Activated naive CD4-positive, alpha-beta T cell treated with anti-CD3 and anti-CD28 coated beads, Interleukin-2, amount 10 ng/mL, durations not matched to agents 7 days and 5 days (primary cell): ENCODE measurements around the gene MYO7A.

Experiments
- CTCF ChIA-PET: fragments of 350-600 bp; sonication (Branson Sonifier 250); formaldehyde crosslinking; loops from one replicate; lab custom pipeline; 2021; ENCODE audit warnings: antibody characterized with exemption; lab: Charles Lee
- DNase-seq: peaks from one replicate; pipeline ENCODE4 v3.0.0-alpha.2; 2020
- H3K27ac Mint-ChIP-seq: one replicate; pipeline ENCODE4 v1.8.0; 2021; ENCODE audit warnings: mild to moderate bottlenecking, moderate library complexity, mixed read lengths
- H3K27me3 Mint-ChIP-seq: one replicate; pipeline ENCODE4 v1.8.0; 2021; ENCODE audit warnings: mild to moderate bottlenecking, mixed read lengths
- H3K36me3 Mint-ChIP-seq: one replicate; pipeline ENCODE4 v1.8.0; 2021; ENCODE audit warnings: mixed read lengths
- H3K4me1 Mint-ChIP-seq: one replicate; pipeline ENCODE4 v1.8.0; 2021; ENCODE audit warnings: mixed read lengths
- H3K4me3 Mint-ChIP-seq: one replicate; pipeline ENCODE4 v1.8.0; 2021; ENCODE audit warnings: mild to moderate bottlenecking, moderate library complexity, mixed read lengths
- H3K9me3 Mint-ChIP-seq: one replicate; pipeline ENCODE4 v1.8.0; 2021; ENCODE audit warnings: mixed read lengths

Gene MYO7A

DNA sequence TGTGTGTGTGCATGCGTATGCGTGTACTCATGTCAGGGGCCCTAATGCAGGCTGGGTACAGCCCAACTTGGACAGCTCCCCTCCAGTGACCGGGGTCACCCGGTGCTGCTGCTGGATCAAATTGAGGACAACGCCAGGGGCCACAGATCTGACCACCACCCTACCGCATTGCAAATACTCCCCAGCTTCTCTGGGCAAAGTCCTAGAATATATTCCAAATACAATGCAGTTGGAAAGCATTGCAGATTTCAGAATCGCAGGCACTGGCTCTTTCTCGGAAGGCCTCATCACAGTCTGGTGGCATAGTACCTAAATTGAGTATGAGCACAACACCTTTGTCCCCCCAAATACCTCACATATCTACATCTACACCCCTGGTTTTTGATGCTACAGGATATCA, 43.2 kb downstream of the MYO7A start:
- no peaks in the 10 kb centered on the region for H3K9me3 Mint-ChIP-seq
- H3K36me3 Mint-ChIP-seq = no peaks in the 10 kb centered on the region
- H3K4me1 Mint-ChIP-seq = no peaks in the 10 kb centered on the region
- no peak overlapping the region for H3K27ac Mint-ChIP-seq
- CTCF ChIA-PET = no interaction called here
- no peak overlapping the region for H3K4me3 Mint-ChIP-seq
- H3K27me3 Mint-ChIP-seq = peaks cover 12% of the 10 kb centered on the region
- DNase-seq = no peak

DNA sequence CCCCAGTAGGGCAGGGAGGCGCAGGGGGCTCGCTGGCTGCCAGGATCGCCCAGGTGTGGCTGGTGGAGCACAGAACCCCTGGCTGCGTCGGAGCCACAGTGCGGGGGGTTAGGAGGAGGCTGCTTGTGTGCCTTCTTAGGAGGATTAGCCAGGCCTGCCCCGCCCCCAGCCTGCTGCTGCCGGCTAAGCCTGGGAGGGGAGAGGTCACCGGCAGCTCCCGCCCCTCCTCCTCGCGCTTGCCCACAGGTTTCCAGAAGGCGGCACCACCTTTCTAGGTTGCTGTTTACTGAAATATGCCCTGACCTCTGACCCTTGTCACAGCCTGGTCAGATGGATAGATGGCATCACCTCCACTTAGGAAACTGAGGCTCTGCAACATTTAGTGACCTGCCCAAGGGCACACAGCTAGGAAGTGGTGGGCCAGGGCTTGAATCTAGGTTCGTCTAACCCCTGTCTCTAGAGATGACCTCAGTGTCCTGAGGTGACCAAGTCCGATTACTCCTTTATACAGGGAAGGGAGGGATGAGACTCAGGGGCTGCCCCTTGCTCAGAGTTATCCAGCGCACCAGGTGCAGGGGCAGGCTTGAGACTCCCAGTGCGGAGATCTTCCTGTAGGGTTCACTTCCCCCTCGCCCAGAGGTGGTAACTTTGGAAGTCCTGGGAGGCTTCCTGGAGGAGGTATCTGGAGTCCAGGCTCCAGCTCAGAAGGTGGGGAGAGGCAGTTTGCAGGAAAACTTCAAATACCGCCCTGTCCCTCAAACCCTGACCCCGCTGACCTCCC, 44.0 kb downstream of the MYO7A start:
- peaks cover 7% of the 10 kb centered on the region for H3K27me3 Mint-ChIP-seq

DNA sequence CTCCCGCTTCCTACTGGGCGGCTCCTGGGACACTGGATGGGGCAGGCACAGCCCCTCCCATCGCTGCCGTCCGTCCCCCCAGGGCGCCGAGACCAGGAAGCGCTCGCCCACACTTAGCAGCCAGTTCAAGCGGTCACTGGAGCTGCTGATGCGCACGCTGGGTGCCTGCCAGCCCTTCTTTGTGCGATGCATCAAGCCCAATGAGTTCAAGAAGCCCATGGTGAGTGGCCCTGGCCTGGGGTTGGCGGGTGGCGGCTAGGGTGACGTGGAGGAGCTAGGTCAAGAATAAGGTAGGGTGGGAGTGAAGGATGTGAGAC, 44.6 kb downstream of the MYO7A start:
- CTCF ChIA-PET = no interaction called here
- Mint-ChIP-seq H3K4me1 (no peaks in the 10 kb centered on the region), H3K27ac (no peak overlapping the region), H3K36me3 (no peaks in the 10 kb centered on the region), H3K4me3 (no peak overlapping the region), H3K9me3 (no peaks in the 10 kb centered on the region), H3K27me3 (peaks cover 5% of the 10 kb centered on the region)
- no peak for DNase-seq

More for the DNA sequence above, 44.0 kb downstream of the MYO7A start:
- Mint-ChIP-seq H3K27ac (no peak overlapping the region), H3K4me1 (no peaks in the 10 kb centered on the region), H3K36me3 (no peaks in the 10 kb centered on the region), H3K4me3 (no peak overlapping the region), H3K9me3 (no peaks in the 10 kb centered on the region)
- CTCF ChIA-PET = no interaction called here
- no peak for DNase-seq

DNA sequence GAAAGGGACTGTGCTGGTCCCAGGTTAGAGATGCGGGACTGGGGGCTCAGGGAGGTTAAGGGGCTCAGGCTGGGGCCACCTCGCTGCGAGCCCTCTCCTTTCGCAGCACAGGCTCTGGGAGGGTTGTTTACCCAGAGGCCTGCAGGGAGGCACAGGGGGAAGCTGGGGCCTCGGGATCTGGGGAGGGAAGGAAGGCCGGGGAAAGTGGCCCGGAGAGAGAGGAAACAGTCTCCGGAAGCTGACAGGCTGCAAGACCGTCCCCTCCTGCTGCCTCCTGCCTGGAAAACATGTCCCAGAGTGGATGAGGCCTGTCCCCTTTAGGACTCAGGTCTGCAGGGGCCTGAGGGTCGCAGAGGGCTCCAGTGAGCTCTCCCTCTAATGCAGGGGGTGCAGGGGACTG, 45.4 kb downstream of the MYO7A start:
- CTCF ChIA-PET = interaction anchor here (1.5 kb wide), 1 partner anchor 43 kb away, joined by 4 read pairs; no protein-coding TSS in a partner anchor
- Mint-ChIP-seq H3K4me3 (no peak overlapping the region), H3K27me3 (no peaks in the 10 kb centered on the region), H3K36me3 (no peaks in the 10 kb centered on the region), H3K9me3 (no peaks in the 10 kb centered on the region), H3K27ac (no peak overlapping the region), H3K4me1 (no peaks in the 10 kb centered on the region)
- DNase-seq = no peak

DNA sequence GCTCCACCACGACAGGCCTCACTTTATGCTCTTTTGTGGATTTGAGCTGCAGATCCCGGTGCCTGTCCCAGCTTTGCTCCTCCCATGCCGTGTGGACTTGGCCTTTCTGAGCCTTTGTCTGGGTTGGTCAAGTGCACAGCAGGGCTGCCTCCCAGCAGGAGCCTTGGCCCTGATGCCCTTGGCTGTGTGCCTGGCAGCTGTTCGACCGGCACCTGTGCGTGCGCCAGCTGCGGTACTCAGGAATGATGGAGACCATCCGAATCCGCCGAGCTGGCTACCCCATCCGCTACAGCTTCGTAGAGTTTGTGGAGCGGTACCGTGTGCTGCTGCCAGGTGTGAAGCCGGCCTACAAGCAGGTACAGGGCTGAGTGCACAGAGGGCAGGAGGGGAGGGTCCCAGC, 46.5 kb downstream of the MYO7A start:
- H3K4me3 Mint-ChIP-seq = no peak overlapping the region
- CTCF ChIA-PET = interaction anchor here (1.1 to 1.5 kb wide), 2 partner anchors 42 to 45 kb away, joined by 3 to 4 read pairs; no protein-coding TSS in a partner anchor
- H3K27me3 Mint-ChIP-seq = no peaks in the 10 kb centered on the region

DNA sequence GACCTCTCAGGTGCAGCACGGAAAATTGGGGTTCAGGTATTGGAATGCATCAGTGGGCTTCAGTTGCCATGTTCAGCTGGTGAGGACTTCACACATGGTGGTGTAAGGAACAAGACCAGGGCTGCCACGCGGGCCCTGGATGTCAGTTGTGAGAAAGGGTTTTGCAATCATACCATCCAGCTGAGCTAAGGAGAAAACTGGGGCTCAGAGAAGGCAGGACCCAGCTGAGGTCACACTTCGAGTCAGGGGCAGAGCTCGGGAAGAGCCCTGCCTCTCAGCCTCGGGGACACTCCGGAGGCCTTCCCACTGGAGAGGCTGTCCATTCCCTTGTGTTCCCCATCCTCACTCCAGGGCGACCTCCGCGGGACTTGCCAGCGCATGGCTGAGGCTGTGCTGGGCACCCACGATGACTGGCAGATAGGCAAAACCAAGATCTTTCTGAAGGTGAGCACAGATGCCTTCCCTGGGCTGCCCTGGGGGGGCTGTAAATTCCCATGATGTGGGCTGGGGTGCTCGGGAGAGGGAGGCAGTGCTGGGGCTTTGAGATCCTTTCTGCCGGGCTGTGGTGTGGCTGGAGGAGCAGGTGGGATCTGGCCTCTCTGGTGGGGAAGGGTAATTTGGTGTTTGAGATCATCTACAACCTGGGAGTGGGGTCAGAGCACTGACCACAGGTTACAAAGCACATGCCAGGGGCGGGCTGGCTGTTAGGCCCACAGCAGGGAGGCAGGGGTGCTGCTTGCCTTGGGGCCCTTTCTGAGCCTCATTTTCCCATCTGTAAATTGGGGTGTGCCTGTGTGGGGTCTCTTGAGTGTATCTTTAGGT, 47.2 kb downstream of the MYO7A start:
- no peaks in the 10 kb centered on the region for H3K4me1 Mint-ChIP-seq
- H3K27me3 Mint-ChIP-seq = no peaks in the 10 kb centered on the region
- H3K4me3 Mint-ChIP-seq = no peak overlapping the region
- DNase-seq = no peak
- no peak overlapping the region for H3K27ac Mint-ChIP-seq
- H3K9me3 Mint-ChIP-seq = no peaks in the 10 kb centered on the region
- CTCF ChIA-PET = interaction anchor here (0.7 to 1.5 kb wide), 4 partner anchors 13 to 45 kb away, joined by 3 to 5 read pairs (median 4); no protein-coding TSS in a partner anchor
- H3K36me3 Mint-ChIP-seq = no peaks in the 10 kb centered on the region

More for the DNA sequence above, 46.5 kb downstream of the MYO7A start:
- no peaks in the 10 kb centered on the region for H3K9me3 Mint-ChIP-seq
- no peak for DNase-seq
- no peak overlapping the region for H3K27ac Mint-ChIP-seq
- H3K36me3 Mint-ChIP-seq = no peaks in the 10 kb centered on the region
- no peaks in the 10 kb centered on the region for H3K4me1 Mint-ChIP-seq

DNA sequence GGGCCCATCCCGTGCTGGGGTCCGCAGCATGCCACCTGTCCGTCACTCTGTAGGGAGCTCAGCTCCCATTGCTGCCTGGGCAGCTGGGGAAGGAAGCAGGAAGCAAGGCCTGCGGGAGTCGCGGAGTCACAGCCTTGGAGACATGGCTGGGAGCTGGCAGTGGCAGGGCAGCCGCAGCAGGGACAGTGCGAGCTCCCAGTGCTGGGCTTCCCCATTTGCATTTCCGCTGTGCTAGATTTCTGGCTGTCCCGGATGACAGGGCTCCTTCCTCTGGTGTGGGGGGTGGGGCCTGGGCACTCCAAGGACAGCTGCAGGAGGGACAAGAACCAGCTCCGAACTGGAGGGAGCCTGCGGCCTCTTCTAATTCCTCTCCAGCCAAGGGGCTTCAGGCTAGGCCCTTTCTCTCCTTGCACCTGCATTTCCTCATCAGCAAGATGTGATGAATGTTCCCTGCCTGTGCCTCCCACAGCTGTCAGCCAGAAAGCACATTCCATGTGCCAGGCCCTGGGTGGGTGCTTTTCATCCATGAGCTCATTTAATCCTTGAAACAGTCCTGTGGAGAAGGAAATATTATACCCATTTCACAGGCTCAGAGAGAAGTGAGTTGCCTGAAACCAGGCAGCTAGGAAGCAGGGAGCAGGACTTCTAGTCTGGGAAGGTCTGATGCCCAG, 48.0 kb downstream of the MYO7A start:
- CTCF ChIA-PET = interaction anchor here (0.6 to 1.4 kb wide), 6 partner anchors 12 to 964 kb away, joined by 3 to 5 read pairs (median 3); no protein-coding TSS in a partner anchor
- H3K36me3 Mint-ChIP-seq = no peaks in the 10 kb centered on the region
- no peaks in the 10 kb centered on the region for H3K9me3 Mint-ChIP-seq
- H3K27me3 Mint-ChIP-seq = no peaks in the 10 kb centered on the region
- no peaks in the 10 kb centered on the region for H3K4me1 Mint-ChIP-seq
- no peak for DNase-seq
- no peak overlapping the region for H3K27ac Mint-ChIP-seq
- no peak overlapping the region for H3K4me3 Mint-ChIP-seq

DNA sequence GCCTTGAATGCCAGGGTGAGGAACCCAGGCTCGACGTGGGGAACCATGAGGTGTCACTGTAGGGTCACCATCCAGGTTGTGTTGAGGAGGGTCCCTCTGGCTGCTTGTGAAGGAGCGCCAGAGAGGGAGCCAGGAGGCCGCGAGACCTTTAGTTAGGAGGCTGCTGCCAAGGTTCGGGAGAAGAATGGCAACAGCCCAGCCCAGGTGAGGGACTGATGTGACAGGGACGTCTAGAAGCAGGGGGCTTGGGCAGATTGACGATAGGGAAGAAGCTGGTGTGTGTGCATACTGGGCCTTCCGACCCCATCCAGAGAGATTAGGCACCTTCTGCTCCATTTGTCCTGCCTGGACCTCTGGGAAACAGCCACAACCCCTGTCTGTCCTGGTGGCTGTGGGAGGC, 49.0 kb downstream of the MYO7A start:
- H3K4me1 Mint-ChIP-seq = no peaks in the 10 kb centered on the region
- H3K4me3 Mint-ChIP-seq = no peak overlapping the region
- CTCF ChIA-PET = interaction anchor here (0.6 to 0.7 kb wide), 2 partner anchors 374 to 963 kb away, joined by 3 read pairs; no protein-coding TSS in a partner anchor
- no peaks in the 10 kb centered on the region for H3K36me3 Mint-ChIP-seq
- no peak overlapping the region for H3K27ac Mint-ChIP-seq
- DNase-seq = no peak
- H3K9me3 Mint-ChIP-seq = no peaks in the 10 kb centered on the region
- no peaks in the 10 kb centered on the region for H3K27me3 Mint-ChIP-seq

DNA sequence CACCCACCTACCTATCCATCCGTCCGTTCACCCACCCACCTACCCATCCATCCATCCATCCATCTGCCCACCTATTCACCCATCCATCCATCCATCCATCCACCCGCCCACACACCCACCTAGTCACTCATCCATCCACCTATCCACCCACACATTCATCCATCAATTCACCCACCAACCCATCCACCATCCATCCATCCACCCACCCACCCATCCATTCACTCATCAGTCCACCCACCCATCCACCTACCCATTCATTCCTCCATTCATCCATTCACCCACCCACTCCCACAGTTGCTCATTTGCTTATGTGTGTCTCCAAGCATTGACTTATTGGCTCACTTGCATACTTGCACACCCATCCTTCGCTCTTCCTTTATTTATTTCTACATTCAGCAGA, 50.1 kb downstream of the MYO7A start:
- Mint-ChIP-seq H3K4me1 (no peaks in the 10 kb centered on the region), H3K4me3 (no peak overlapping the region), H3K36me3 (no peaks in the 10 kb centered on the region), H3K9me3 (no peaks in the 10 kb centered on the region), H3K27me3 (peaks cover 5% of the 10 kb centered on the region), H3K27ac (no peak overlapping the region)
- DNase-seq = no peak
- CTCF ChIA-PET = no interaction called here

DNA sequence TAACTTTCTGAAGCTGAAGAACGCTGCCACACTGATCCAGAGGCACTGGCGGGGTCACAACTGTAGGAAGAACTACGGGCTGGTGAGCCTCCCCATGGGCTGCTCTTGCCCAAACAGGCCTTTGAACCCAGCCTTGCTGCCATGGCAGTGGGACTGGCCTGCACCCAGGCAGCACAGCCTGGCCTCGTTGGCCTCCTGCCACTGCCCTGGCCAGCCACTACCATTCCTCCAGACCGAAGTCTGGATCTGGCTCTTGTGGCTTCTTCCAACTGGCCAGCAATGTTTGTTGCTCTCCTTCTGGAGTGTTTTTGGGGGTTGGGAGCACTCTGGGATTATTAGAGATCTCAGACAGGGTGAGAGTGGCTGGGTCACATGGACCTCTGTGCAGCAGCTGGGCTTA, 51.0 kb downstream of the MYO7A start:
- Mint-ChIP-seq H3K4me1 (no peaks in the 10 kb centered on the region), H3K9me3 (no peaks in the 10 kb centered on the region), H3K27ac (no peak overlapping the region), H3K36me3 (no peaks in the 10 kb centered on the region), H3K27me3 (peaks cover 6% of the 10 kb centered on the region), H3K4me3 (no peak overlapping the region)
- CTCF ChIA-PET = interaction anchor here (1.2 kb wide), 1 partner anchor 9 kb away, joined by 4 read pairs; no protein-coding TSS in a partner anchor
- DNase-seq = no peak

DNA sequence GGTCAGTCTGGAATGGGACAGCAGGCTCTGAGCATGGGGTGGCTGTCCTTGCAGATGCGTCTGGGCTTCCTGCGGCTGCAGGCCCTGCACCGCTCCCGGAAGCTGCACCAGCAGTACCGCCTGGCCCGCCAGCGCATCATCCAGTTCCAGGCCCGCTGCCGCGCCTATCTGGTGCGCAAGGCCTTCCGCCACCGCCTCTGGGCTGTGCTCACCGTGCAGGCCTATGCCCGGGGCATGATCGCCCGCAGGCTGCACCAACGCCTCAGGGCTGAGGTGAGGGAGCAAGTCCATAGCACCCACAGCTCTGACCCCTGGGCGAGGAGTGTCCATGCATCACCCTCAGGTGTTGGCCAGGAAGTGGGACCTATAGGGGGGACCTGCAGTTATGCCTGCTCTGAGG, 51.6 kb downstream of the MYO7A start:
- H3K36me3 Mint-ChIP-seq = no peaks in the 10 kb centered on the region
- CTCF ChIA-PET = interaction anchor here (1.2 kb wide), 1 partner anchor 8 kb away, joined by 4 read pairs; no protein-coding TSS in a partner anchor
- H3K27ac Mint-ChIP-seq = no peak overlapping the region
- H3K4me1 Mint-ChIP-seq = no peaks in the 10 kb centered on the region
- peaks cover 6% of the 10 kb centered on the region for H3K27me3 Mint-ChIP-seq
- H3K4me3 Mint-ChIP-seq = no peak overlapping the region
- DNase-seq = no peak
- H3K9me3 Mint-ChIP-seq = no peaks in the 10 kb centered on the region

DNA sequence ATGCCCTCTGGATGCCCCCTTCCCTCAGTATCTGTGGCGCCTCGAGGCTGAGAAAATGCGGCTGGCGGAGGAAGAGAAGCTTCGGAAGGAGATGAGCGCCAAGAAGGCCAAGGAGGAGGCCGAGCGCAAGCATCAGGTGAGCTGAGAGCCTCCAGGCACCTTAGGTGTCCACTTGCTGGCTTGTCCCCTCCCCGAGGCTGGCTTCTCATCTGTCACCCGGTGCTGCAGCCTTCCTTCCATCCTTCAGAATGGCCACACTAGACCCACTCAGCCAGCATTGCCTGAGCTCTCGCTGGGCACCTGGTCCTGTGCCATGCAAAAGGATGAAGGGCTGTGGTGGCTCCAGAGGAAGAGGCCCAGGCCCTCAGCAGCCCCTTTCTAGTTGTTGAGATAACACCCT, 52.3 kb downstream of the MYO7A start:
- no peak overlapping the region for H3K27ac Mint-ChIP-seq
- no peaks in the 10 kb centered on the region for H3K4me1 Mint-ChIP-seq
- no peaks in the 10 kb centered on the region for H3K36me3 Mint-ChIP-seq
- no peak for DNase-seq
- no peak overlapping the region for H3K4me3 Mint-ChIP-seq
- H3K27me3 Mint-ChIP-seq = peaks cover 6% of the 10 kb centered on the region
- H3K9me3 Mint-ChIP-seq = no peaks in the 10 kb centered on the region
- CTCF ChIA-PET = no interaction called here

DNA sequence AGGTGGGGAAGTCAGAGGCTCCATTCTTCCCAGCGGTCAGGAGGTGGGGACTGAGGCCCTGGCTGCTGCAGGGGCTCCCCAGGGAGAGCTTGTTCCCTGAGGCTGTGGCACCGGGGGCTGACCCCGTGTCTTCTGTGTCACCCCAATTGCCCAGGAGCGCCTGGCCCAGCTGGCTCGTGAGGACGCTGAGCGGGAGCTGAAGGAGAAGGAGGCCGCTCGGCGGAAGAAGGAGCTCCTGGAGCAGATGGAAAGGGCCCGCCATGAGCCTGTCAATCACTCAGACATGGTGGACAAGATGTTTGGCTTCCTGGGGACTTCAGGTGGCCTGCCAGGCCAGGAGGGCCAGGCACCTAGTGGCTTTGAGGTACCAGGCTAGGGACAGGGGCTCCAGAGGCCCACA, 53.2 kb downstream of the MYO7A start:
- Mint-ChIP-seq H3K4me1 (no peaks in the 10 kb centered on the region), H3K9me3 (no peaks in the 10 kb centered on the region), H3K4me3 (no peak overlapping the region), H3K27me3 (peaks cover 6% of the 10 kb centered on the region), H3K36me3 (no peaks in the 10 kb centered on the region), H3K27ac (no peak overlapping the region)
- CTCF ChIA-PET = no interaction called here
- no peak for DNase-seq
